HG03354 (cell line): ENCODE measurements around the gene FAM25A.

ENCODE experiments used
- ATAC-seq: cut with Tn5 transposase; IDR thresholded peaks from one replicate; pipeline ENCODE4 v1.9.1; 2021; ENCODE audit warnings: mild to moderate bottlenecking; ENCODE audit not compliant: unreplicated experiment, poor library complexity, severe bottlenecking

The FAM25A gene

DNA sequence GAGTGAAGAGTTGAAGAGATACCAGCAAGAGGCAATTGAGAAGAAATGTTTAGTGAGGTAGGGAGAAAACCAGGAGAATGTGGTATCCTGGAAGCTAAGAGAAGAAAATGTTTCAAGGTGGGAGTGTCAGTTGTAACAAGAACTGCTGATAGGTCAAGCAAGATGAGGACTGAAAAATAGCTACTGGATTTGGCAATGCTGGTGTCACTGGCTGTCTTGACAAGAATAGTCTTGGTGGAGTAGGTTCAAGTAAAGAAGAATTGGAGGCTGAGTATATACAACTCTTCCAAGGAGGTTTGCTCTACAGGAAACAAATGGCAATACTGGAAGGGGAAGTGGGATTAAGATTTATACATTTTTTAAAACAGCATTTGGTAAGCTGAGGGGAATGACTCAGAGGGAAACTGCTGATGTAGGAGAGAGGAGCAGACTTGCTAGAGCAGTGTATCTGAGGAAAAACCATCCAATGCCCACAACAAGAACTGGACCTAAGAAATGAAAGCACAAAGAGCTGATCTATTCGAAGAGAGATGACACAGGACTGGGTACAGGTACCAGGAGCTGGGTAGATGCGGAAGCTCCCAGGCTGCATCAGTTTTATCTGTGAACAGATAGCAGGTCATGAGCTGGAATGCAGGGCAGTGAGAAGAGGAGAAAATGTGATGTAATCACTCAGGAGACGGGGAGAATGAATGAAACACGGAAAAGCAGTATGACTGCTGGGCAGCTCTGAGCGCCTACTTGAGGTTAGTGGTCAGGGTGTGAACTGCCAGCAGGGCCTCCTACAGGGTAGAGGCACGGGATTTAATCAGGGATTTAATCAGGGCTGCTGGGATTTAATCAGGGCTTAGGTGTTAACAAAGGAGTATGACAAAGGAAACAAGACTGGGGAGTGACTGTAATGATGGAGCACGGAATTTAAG, 34.5 kb downstream of the FAM25A start:
- no peak for ATAC-seq

DNA sequence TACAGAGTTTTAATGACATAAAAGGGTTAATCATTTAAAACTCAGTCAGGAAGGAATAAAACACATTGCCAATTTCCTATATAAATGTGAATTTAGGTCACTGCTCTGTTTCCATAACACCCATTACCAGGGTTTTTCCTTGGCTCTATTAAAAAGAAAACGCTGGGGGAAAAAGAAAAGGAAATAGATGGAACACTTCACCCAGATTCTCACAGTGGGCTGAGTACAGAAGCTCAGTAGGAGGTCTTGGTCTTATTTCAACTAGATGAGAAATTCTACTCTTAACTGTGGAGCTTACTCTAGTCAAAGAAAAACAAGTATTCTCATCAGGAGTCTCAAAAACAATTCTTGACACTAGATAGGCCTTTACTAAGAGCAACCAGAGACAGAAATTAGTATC, 38.1 kb downstream of the FAM25A start:
- ATAC-seq, result no peak

DNA sequence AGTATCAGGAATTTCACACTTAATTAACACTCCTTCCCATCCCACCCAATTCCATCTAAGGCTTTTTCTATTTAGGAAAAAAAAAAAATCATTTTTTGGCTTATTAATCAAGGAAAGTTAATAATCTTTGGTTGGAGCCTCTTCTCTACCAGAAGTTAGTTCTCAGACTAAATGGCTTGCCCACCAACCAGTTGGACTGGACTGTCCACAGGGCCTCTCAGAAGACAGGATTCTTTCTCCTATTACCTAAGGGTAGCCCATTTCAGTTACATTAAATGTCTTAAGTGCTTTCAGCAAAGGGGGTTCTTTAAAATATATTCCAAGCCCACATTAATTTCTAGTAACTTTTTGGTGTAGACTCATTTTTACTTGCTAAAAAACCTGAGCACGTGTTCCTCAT, 39.3 kb downstream of the FAM25A start:
- no peak for ATAC-seq

DNA sequence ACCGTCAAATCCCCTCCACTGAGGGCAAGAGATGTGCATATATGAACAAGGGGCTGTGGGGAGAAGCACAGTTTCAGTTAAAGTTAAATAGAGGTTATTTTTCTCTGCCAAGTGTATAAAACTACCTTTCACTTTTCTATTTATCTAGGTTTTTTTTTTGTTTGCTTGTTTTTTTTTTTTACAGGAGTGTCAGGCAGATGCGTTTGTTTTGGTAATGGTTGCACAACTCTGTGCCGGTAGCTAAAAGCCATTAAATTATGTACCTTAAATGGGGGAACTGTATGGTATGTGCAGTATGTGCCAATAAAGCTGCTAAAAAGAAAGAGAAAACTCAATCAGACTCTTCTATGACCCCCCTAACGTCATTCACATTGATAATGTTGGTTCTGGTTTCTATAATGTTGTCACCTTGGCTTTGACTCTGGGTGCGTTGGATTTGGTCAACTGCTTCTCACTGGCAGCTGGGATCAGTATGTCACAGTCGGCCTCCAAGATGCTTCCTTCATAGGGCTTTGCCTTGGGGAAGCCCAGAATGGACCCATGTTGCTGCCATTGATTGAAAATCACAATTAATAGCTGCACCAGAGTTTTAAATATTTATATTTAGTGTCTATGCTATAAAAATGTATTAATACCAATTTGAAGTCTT, 40.3 kb downstream of the FAM25A start:
- ATAC-seq, result no peak

DNA sequence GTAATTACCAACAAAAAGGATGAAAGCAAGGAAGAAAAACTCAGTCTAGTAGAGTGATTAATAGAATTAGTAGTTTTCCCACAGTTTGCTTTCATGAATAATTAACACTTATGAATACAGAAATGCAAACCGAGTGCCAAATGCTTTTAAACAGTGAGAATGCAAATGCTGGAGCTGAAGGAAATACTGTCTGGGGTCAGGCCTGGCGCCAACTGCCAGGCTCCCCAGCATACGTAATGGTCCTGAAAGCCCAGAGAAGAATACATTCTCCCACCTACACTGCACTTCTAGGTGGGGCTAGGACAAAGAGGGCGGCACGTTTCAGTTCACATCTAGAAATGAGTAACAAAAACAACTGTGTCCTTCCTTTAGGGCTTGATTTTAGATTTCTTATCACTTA, 44.6 kb downstream of the FAM25A start:
- ATAC-seq, result no peak

DNA sequence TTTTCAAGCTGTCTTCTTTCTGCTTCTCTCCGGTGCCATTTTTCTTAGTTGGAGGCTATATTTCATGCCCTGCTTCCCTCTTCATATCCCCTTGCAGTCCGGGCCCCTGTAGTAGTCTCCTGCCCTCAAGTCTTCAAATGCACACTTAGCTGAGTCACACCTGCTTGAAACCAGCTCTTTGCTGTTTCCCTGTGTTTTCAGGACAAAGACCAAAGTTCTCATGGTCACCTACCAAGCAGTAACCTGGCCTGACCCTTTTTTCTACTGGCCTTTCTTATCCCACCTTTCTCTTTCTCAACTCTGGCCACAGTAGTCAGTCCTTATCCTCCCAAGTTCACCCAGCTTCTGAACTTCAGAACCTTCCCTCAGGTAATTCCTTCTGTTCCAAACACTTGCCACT, 46.1 kb downstream of the FAM25A start:
- no peak for ATAC-seq

DNA sequence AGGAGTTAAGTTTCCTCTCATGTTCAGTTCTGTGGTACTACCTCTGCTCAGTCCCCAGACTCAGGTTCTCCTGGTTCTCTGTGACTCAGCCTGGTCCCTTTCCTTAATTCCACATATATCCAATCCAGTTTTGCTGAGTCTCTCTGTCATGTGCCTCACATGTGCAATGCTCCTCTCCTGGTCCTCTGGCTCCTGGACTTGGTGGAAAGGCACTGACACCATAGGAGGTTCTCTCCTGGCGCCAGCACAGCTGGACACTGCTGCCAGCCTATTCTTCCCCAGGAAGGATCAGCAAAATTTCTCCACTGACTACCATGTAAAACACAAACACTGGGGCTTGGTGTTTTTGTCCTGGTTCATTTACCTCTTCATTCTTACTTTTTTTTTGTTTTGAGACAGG, 46.8 kb downstream of the FAM25A start:
- no peak for ATAC-seq

DNA sequence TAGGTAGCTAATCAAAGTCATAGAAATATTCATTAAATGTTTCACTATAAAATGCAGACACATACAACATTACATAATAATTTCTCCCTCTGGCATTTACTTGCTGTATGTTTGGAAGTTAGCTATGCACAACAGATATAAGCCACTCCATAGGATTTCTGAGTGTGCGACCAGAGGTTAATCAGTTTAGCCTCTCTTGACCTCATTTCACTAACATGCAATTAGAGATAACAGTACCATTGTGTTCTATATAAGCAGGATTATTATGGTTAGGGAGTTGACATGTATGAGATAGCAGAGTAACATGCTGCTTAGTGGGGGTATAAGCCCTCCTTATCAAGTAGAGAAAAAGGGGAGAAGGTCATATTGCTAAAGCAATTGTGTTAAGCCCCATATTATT, 48.2 kb downstream of the FAM25A start:
- ATAC-seq, result no peak

DNA sequence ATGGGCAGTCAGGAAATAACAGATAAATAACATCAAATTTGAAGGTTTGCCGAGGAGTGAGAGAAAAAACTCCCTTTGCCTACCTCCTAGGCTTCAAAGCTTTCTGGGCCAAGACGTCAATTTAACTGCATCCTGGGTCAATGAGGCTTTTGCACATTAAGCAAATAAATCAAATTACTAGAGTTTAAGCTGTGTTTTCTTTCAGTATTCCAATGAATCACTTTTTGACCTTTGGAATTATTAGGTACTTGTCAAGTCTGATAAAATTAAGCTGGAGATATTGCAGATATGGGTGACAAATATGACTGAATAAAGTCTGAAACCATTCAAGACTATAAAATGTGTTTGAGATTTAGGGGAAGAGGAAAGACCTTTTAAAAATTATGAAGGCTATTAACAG, 52.4 kb downstream of the FAM25A start:
- ATAC-seq, result no peak
